Activated naive CD4-positive, alpha-beta T cell treated with Interleukin-2 at 50 U/mL for 16 hours (primary cell): ENCODE results near the gene EPHB1.
"Not testable (repeated sequence)": the region's sequence is repeated elsewhere in the genome, so short reads cannot be mapped to it uniquely, and the experiment has no call there.

ENCODE experiments used
- DNase-seq: peaks from one replicate; pipeline ENCODE4 v3.0.0-alpha.2; 2020

Gene EPHB1

GRCh38 chr3:135012101-135012500, 217.0 kb downstream of the EPHB1 start:
- no peak for DNase-seq

- no peak for DNase-seq
Measured at GRCh38 chr3:135013206-135013605, 218.1 kb downstream of the EPHB1 start.

GRCh38 chr3:135014566-135014965, 219.5 kb downstream of the EPHB1 start:
- no peak for DNase-seq

GRCh38 chr3:135017003-135017893, 222.2 kb downstream of the EPHB1 start:
- no peak for DNase-seq

- no peak for DNase-seq
Measured at GRCh38 chr3:135018149-135018923, 223.3 kb downstream of the EPHB1 start.

- DNase-seq: no peak
Measured at GRCh38 chr3:135020181-135020580, 225.1 kb downstream of the EPHB1 start.

- DNase-seq: no peak
Measured at GRCh38 chr3:135023996-135024658, 229.1 kb downstream of the EPHB1 start.

GRCh38 chr3:135030768-135031615, 235.9 kb downstream of the EPHB1 start:
- DNase-seq: not testable (repeated sequence)

- DNase-seq: no peak
Measured at GRCh38 chr3:135033737-135034136, 238.7 kb downstream of the EPHB1 start.

GRCh38 chr3:135034291-135034768, 239.3 kb downstream of the EPHB1 start:
- DNase-seq: no peak

GRCh38 chr3:135034891-135035440, 239.9 kb downstream of the EPHB1 start:
- no peak for DNase-seq

- no peak for DNase-seq
Measured at GRCh38 chr3:135038186-135038585, 243.1 kb downstream of the EPHB1 start.

- not testable (repeated sequence) for DNase-seq
Measured at GRCh38 chr3:135039536-135039935, 244.5 kb downstream of the EPHB1 start.

- no peak for DNase-seq
Measured at GRCh38 chr3:135040321-135041240, 245.5 kb downstream of the EPHB1 start.

- no peak for DNase-seq
Measured at GRCh38 chr3:135041601-135042000, 246.5 kb downstream of the EPHB1 start.

GRCh38 chr3:135047061-135047460, 252.0 kb downstream of the EPHB1 start:
- no peak for DNase-seq

- DNase-seq: no peak
Measured at GRCh38 chr3:135050536-135050935, 255.5 kb downstream of the EPHB1 start.

- DNase-seq: no peak
Measured at GRCh38 chr3:135051409-135051973, 256.4 kb downstream of the EPHB1 start.

- no peak for DNase-seq
Measured at GRCh38 chr3:135055449-135055848, 260.4 kb downstream of the EPHB1 start.

GRCh38 chr3:135056084-135056730, 261.1 kb downstream of the EPHB1 start:
- no peak for DNase-seq
